Measurements from ENCODE around the gene ADGRF3.
"Not testable (repeated sequence)": the region's sequence is repeated elsewhere in the genome, so short reads cannot be mapped to it uniquely, and the experiment has no call there.

Gene ADGRF3, protein sequence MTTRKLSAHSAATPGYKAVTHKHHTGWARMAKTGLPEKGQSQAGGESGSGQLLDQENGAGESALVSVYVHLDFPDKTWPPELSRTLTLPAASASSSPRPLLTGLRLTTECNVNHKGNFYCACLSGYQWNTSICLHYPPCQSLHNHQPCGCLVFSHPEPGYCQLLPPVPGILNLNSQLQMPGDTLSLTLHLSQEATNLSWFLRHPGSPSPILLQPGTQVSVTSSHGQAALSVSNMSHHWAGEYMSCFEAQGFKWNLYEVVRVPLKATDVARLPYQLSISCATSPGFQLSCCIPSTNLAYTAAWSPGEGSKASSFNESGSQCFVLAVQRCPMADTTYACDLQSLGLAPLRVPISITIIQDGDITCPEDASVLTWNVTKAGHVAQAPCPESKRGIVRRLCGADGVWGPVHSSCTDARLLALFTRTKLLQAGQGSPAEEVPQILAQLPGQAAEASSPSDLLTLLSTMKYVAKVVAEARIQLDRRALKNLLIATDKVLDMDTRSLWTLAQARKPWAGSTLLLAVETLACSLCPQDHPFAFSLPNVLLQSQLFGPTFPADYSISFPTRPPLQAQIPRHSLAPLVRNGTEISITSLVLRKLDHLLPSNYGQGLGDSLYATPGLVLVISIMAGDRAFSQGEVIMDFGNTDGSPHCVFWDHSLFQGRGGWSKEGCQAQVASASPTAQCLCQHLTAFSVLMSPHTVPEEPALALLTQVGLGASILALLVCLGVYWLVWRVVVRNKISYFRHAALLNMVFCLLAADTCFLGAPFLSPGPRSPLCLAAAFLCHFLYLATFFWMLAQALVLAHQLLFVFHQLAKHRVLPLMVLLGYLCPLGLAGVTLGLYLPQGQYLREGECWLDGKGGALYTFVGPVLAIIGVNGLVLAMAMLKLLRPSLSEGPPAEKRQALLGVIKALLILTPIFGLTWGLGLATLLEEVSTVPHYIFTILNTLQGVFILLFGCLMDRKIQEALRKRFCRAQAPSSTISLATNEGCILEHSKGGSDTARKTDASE

GRCh38 chr2:26346454-26347053 is at the start of gene ADGRF3:
TSS of gene ADGRF3 (minus strand) at chr2:26346789. CDS start at chr2:26346234, 555 bp downstream.
- DNase-seq = peak; percentile 87

DNA sequence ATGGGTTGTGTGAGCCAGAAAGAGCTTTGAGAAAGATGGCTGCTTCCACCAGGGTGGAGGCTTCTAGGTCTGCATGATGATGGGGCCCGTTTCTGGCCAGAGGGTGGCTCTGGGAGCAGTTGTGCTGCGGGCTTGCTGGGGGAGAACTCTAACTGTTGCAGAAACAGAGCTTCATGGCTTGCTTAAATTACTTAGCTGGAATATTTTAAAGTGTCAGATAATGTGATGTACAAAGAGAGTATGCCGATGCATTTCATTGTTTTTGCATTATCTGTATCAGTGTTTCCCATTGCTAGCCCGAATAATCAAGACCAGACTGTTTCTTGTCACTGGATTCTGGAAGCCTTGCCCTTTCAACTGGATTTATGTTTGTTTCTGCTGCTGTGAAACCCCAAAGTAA is 48.8 kb upstream of the ADGRF3 start:
- no peak for DNase-seq

DNA sequence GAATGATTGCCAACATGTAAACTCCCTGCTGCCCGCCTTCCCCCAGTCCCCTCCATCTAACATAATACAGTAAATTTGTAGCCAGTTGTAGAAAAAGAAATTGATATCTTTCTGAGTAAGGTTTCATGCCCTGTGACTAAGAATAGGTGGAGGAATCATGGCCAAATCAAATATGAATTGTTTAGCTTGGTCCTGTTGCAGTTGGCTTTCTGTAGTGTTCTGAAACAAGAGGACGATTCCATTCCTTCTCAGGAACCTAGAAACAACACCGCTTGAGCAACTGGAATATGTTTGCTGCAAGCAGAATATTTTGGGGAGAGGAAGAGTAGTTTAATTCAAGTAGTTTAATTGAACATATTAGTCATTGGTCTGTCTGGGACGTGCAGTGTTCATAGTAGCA is 48.1 kb upstream of the ADGRF3 start:
- no peak for DNase-seq

- DNase-seq = no peak
These were observed 40.6 kb upstream of the ADGRF3 start for GRCh38 chr2:26387189-26387588.

DNA sequence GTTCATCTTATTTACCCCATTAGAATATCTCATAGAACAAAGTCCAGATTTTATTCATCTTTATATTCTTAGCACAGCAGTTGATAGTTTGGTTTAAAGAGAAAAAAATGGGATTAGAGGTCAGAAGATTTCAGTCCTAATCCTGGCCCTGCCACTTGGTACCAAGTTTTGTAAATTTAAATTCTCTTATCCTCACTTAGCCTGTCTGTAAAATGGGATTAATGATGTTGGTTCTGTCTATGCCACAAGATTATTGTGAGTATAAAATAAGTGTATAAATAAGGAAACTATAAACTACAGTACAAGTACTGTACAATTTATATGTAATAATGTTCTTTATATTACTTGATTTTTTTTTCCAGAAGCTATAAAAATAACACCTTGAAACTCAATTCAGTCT is 38.0 kb upstream of the ADGRF3 start:
- no peak for DNase-seq

DNA sequence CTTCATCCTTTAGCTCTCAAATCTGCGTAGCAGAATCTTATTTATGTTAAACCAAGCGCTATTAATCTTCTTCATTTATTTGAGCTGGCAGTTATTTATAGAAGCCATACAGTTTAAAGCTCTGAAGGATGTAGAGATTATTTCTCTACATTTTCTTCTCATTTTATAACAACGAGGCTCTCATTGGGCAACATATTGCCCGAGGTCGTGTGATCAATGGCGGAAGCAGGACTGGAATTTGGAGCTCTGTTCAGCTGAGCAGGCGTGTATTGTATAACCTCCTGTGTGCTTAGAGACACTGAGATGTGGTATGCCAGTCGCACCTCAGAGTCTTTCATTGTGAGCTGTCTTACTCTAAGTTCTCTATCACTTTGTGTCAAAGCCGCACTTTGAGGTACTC is 37.6 kb upstream of the ADGRF3 start:
- DNase-seq = no peak

- no peak for DNase-seq
These were observed 36.0 kb upstream of the ADGRF3 start for GRCh38 chr2:26382564-26382963.

DNA sequence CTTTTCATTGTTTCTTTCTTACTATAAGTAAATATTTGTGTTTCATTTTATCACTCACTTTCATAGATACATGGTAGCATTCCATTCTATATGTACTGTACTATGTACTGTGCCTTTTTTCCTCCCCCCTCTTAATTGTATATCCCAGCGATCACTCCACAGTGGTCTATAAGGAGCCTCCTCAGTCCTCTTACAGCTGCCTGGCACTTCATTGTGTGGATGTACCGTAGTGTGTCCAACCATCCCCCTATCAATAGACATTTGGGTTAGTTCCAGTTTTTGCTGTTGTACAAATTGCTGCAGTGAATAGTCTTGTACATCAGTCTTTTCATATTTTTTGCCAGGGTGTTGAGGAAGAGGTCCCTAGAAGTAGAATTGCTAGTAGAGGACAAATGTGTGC is 33.7 kb upstream of the ADGRF3 start:
- DNase-seq = no peak

DNA sequence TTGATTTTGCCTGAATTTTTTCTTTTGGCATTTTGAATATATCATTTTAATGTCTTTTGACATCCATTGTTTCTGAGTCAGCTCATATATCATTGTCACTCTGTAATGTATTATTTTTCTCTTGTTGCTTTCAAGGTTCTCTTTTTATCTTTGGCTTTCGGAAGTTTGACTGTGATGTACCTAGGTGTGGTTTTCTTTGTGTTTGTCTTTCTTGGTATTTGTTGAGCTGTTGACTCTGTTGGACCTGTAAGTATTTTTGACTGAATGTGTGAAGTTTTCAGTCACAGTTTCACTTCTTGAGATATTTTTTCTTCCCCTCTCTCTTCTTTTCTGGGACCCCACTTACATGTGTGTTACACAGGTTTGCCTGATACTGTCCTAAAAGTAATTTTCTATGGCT is 30.2 kb upstream of the ADGRF3 start:
- DNase-seq = no peak

DNA sequence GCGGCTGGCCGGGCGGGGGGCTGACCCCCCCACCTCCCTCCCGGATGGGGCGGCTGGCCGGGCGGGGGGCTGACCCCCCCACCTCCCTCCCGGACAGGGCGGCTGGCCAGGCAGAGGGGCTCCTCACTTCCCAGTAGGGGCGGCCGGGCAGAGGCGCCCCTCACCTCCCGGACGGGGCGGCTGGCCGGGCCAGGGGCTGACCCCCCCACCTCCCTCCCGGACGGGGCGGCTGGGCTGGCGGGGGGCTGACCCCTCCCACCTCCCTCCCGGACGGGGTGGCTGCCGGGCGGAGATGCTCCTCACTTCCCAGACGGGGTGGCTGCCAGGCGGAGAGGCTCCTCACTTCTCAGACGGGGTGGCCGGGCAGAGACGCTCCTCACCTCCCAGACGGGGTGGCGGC is 24.3 kb upstream of the ADGRF3 start:
- not testable (repeated sequence) for DNase-seq

- not testable (repeated sequence) for DNase-seq
These were observed 23.1 kb upstream of the ADGRF3 start for GRCh38 chr2:26369664-26370063.

DNA sequence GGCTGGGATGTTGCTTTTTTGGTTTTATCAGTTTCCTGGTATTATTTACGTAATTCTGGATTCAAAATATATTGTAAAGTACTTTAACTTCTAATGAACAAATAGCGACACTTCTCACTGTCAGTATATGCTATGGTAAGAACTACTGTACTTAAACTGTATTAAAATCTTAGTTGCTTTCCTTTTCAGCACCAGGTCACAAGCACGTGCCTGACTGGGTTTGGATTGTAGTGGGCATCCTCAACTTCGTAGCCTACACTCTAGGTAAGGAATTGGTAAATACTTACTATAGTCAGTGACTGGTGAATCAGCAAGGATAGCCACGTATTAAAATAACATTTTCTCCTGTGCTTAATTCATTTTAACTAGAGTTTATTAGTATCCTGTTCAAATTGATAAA is 20.4 kb upstream of the ADGRF3 start:
- no peak for DNase-seq

GRCh38 chr2:26364669-26365068 is 18.1 kb upstream of the ADGRF3 start:
- DNase-seq = no peak

DNA sequence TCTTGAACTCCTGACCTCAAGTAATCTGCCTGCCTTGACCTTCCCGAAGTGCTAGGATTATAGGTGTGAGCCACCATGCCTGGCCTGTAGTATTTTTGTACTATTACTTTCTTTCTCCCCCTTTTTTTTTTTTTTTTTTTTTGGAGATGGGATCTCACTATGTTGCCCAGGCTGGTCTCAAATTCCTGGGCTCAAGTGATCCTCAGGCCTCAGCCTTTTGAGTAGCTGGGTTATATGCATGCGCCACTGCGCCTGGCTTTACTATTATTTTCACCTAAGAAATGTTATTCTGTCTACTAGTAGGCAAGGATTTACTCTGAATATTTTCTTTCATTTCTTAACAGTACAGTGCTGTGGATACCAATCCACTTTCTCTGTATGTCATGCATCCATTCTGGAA is 17.4 kb upstream of the ADGRF3 start:
- DNase-seq = no peak

- no peak for DNase-seq
These were observed 16.7 kb upstream of the ADGRF3 start for GRCh38 chr2:26363323-26363722.

DNA sequence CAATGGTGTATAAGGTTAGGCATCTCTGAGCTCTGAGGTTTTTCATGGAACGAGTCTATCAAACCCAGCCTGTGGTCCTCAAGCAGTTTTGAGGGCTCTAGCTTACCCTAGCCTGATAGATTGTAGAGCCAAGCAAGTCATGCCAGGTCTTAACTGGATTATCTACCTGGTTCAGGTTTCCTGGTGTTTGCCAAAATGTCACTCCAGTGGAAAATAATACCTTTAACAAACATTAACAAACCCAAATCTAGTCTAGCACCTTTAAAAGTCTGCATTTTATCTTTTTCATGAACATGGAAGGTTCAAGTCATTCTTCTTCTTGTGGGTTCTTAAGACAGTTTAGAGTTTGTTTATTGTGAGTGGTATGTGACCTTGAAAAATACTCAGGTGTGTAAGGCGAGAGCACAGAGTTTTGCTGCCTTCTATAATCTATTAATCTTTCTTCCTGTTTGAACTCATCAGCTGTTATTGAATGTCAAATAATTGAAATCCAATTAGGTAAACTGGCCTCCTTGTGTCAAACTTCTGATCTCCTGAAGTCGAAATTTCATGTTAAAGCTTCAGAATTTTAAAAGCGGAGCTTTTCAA is 13.4 kb upstream of the ADGRF3 start:
- DNase-seq = no peak

DNA sequence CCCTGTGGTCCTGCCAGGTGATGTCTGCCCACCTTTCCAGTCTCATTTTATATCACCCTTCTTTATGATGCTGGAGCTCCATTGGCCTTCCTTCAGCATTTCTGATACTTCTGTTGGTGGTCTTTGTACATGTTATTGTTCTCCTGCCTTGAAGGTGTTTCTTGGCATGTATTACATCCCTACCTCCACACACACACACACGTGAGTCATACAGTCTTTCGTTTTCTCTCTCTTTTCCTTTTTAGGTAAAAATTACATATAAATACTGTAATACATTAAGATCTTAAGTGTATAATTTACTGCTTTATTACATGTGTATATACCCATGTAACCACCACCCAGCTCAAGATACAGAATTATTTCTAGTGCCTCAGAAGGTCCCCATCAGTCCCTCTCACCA is 10.2 kb upstream of the ADGRF3 start:
- DNase-seq = no peak

DNA sequence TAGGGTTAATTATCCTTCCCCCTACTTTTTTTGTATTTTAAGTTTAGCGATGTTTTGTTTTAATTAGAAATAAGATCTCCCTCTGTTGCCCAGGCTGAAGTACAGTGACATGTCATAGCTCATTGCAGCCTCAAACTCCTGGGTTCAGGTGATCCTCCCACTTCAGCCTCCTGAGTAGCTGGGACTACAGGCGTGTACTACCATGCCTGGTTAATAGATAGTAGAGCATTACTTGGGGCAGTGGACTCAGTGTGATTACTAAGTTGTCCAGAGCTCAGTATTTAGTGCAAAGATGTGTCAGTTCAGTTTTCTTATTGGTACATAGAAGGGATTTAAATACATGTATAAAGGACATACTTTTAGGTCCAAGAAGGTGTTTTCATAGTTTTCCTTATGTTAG is 9.5 kb upstream of the ADGRF3 start:
- DNase-seq = no peak

DNA sequence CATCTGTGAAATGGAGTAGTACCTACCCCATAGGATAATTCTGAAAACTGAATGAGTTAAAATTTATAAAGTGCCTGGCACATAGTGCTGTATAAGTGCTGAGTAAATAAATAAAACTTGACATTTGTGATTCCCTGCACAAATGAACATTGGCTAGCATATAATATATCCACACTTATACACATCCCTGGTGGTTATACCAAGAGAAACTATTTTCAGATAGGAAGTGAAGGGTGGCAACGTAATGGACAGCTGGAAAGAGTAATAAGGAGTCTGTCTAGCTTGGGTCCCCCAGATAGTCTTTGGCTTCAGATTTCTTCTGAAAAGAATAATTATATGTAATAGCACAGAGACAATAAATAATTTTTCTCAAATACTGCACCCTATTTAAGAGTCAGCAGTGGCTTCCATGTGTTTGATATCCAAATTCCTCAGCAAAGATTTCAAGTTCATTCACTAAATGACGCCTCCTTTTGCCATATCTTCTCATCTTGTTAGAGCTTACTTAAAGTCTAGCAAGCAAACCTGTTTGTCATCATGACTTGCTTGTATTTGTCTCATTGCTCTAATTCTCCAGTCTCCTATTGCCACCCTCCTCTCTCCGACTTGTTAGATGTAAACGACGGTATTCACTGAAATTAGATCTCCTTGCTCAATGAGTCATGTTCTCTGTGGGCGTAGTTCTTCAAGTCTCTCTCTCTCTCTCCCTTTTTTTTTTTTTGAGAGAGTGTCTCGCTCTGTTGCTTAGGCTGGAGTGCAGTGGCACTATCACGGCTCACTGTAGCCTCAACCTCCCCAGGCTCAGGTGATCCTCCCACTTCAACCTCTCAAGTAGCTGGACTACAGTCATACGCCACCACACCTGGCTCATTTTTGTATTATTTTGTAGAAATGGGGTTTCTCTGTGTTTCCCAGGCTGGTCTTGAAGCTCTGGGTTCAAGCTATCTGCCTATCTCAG is 8.7 kb upstream of the ADGRF3 start:
- DNase-seq = no peak

DNA sequence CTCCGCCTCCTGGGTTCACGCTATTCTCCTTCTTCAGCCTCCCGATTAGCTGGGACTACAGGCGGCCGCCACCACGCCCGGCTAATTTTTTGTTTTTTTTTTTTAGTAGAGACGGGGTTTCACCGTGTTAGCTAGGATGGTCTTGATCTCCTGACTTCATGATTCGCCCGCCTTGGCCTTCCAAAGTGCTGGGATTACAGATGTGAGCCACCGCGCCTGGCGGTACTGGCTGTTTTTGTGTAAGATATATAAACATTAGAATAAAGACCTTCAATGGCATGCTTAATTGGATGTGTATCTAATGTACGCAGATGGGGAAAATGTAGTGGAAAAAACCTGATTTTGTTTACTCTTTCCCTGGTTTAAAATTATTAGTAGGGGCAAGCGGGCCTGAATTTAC is 7.9 kb upstream of the ADGRF3 start:
- not testable (repeated sequence) for DNase-seq

- no peak for DNase-seq
These were observed 6.3 kb upstream of the ADGRF3 start for GRCh38 chr2:26352892-26353291.

Measured in eye (tissue), 1 donor.